Measurements from ENCODE around the gene INPP4A. TPM values are rescaled to one million over a fixed set of nuclear protein-coding genes. Genes with fewer than 3 reads are reported as not detected.
"Not testable (repeated sequence)": the region's sequence is repeated elsewhere in the genome, so short reads cannot be mapped to it uniquely, and the experiment has no call there.

The INPP4A gene
- total RNA-seq (2014; rRNA removed; shearing (Covaris generic)): 11.0 and 11.2 TPM in 2 replicates

DNA sequence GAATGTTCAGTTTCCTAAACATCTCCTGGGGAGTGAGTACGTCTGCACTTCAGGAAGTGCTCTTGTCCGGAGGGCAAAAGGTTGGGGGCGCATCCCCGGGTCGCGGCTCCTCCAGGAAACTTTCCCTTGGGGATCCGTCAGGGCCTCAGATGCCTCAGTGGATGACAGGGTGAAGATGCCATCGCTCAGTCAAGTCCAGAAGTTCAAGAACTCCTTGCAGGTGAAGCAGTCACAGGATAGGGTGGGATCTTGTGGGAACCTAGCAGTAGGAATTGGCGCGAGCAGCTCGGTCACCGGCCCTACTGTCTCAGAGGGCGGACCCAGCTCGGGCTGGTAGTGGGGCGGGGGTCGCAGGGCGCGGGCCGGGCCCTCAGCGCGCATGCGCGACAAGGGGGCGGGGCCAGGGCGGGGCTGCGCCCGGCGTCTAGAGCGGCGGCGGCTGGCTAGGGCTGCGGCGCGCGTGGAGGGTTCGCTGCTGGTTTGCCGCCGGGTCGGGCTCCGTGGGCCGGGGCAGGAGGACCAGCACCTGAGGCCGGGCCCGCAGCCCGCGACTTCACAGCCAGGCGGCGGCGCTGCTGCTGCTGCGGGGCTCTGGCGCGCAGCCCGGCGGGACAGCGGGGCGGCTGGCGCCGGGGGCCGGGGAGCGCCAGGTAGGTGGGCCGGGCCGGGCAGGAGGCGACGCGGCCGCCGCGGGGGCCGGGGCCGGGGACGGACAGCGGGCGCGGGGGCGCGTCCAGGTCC lies at the start of gene INPP4A:
Gene INPP4A (plus strand): TSS at position 423 of the 741 bp plus-strand sequence. CDS start 75,191 bp downstream, outside the sequence.
- DNase-seq (ENCODE audit: low spot score): no peak

GRCh38 chr2:98395977-98396376 lies 48.7 kb upstream of the INPP4A start:
- DNase-seq (ENCODE audit: low spot score): no peak

DNA sequence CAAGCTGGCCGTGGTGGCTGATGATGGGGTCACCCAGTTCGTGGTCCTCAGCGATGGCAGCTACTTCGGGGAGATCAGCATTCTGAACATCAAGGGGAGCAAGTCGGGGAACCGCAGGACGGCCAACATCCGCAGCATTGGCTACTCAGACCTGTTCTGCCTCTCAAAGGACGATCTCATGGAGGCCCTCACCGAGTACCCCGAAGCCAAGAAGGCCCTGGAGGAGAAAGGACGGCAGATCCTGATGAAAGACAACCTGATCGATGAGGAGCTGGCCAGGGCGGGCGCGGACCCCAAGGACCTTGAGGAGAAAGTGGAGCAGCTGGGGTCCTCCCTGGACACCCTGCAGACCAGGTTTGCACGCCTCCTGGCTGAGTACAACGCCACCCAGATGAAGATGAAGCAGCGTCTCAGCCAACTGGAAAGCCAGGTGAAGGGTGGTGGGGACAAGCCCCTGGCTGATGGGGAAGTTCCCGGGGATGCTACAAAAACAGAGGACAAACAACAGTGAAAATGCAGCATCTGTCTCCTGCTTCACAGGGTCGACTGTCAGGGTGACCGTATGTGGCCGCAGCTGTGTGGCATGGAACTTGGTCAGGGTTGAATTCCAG lies 47.8 kb upstream of the INPP4A start:
- no peak for DNase-seq (ENCODE audit: low spot score)

DNA sequence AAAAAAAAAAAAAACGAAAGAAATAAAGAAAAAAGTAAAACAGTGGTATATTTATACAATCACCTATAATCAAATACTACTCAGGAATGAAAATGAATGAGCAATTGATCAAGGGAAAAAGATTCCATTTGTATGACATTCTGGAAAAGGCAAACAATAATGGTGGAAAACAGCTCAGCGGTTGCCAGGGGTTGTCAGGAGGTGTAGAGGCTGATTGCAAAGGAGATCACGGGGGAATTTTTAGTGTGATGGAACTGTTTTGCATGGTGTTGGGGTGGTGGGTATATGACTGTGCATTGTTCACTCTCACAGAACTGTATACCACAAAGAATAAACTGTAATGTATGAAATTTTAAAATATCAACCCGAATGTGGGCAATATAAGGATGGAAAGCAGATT lies 45.5 kb upstream of the INPP4A start:
- DNase-seq (ENCODE audit: low spot score): no peak

- no peak for DNase-seq (ENCODE audit: low spot score)
Measured at GRCh38 chr2:98403878-98404277, 40.8 kb upstream of the INPP4A start.

GRCh38 chr2:98404556-98405250 lies 40.0 kb upstream of the INPP4A start:
- DNase-seq (ENCODE audit: low spot score): no peak

- no peak for DNase-seq (ENCODE audit: low spot score)
Measured at GRCh38 chr2:98405301-98405700, 39.4 kb upstream of the INPP4A start.

DNA sequence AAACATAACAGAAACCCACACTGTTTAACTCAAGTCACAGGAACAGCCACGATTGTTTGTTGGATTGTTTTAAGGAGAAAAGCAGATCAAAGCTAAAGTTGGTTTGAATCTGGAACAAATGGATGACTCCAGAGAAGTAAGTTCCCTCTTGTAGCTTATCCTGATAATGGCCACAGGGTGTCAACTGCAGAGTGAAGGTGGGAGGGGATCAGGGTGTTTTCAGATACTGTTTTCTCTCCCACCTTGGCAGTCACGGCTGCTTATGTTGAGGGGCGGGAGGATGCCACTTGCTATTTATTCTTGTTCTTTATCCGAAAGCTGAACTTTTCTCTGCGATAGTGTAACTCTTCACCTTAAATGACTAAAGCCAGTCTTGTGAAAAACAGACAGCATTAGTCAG lies 36.5 kb upstream of the INPP4A start:
- no peak for DNase-seq (ENCODE audit: low spot score)

DNA sequence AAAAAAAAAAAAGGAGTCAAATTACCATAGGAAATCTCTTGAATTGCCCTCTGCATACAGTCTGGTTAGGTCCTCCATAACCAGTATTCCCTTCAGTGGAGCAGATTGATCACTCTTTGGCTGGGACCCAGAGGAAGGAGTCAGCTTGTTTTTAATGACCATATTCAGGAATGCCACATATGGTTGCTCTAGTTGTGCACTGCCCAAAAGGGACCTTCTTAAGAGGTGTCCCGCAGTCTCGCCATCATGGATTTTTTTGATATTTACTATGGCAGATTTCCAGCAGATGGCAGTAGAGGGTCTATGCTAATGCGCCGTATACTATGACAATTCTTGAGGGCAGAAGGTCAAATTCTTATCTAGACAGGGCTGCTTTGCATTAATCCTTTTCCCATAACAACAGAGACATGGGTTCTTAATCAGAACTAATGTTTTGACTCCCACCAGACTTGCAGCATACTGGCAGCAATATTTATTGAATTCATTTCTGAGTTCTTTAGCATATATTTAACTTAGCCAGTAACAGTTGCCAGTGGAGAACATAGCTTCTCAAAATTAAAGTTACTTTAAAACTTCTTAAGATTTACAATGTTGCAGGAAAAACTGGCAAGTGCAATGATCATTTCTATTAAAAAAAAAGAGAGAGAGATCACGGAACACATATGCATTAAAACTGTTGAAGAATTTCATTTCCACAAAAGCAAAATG lies 31.8 kb upstream of the INPP4A start:
- DNase-seq (ENCODE audit: low spot score): peak; percentile 48

DNA sequence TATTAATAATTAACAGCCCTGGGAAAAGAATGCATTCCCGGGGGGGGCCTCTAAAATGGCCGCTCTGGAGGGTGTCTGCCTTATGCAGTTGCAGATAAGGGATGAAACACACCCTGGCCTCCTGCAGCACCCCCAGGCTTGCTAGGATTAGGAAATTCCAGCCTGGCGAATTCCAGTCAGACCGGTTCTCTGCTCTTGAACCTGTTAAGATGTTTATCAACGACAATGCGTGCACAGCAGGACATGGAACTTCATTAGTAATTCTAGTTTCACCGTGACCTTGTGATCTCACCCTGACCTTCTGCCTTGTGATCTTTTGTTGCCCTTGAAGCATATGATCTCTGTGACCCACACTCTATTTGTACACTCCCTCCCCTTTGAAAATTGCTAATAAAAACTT lies 30.4 kb upstream of the INPP4A start:
- not testable (repeated sequence) for DNase-seq (ENCODE audit: low spot score)

GRCh38 chr2:98415719-98416248 lies 28.9 kb upstream of the INPP4A start:
- not testable (repeated sequence) for DNase-seq (ENCODE audit: low spot score)

- DNase-seq (ENCODE audit: low spot score): no peak
Measured at GRCh38 chr2:98416383-98417159, 28.1 kb upstream of the INPP4A start.

DNA sequence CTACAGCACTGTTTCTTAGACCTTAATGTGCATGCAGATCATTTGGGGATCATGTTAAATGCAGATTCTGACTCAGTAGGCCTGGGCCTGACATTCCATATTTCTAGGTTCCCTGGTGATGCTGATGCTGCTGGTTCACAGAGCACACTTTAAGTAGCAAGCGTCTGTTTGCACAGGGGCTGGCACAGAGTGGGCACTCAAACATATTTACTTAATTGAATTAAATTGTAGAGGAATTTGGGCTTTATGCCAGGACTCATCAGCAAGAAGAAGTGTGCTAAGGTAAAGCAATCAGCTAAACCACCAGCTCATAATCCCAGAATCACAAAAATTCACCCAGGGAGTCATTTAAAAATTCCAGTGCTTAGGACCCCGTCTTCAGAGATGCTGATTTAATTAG lies 25.1 kb upstream of the INPP4A start:
- DNase-seq (ENCODE audit: low spot score): no peak

DNA sequence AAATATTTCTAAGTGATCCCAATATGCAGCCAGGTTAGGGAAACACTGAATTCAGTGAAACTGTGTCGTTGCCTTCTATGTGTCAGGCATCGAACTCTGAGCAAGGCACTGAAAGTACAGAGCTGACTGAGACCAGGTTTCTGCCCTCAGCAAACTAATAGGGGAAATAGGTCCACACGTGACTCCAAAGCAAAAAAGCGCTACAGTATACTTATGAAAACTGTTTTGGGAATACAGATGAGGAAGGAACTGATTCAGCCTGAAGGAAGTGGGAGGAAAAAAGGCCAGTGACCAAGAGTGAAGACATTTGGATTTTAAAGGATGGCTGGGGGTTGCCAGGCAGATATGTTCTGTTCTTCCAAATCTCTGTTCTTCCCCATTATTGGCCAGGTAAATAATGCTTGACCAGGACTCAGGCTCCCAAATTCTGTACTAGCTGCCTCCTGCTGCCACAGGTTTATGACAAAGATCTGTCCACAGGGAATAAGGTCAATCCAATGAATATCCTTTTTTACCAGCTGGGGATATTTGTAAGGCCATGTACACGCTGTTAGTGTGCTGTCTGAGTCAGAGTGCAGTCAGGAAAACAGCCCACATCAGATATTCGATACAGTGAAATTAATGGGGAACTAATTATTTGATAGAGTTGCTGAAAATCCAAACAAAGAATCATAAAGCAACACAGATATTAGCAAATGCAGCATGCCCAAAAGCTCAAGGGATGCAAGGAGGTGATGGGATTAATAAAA lies 24.5 kb upstream of the INPP4A start:
- no peak for DNase-seq (ENCODE audit: low spot score)

GRCh38 chr2:98422449-98422848 lies 22.2 kb upstream of the INPP4A start:
- no peak for DNase-seq (ENCODE audit: low spot score)

DNA sequence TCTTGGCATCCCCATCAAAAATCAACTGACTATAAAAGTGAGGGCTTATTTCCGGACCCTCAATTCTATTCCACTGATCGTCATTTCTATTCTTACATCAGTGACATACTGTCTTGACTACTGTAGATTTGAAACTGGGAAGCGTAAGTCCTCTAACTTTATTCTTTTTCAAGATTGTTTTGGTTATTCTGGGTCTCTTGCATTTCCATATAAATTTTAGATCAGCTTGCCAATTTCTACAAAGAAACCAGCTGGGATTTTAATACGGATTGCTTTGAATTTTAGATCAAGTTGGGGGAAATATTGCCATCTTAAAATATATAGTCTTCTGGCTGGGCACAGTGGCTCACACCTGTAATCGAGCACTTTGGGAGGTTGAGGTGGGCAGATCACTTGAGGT lies 17.9 kb upstream of the INPP4A start:
- no peak for DNase-seq (ENCODE audit: low spot score)

DNA sequence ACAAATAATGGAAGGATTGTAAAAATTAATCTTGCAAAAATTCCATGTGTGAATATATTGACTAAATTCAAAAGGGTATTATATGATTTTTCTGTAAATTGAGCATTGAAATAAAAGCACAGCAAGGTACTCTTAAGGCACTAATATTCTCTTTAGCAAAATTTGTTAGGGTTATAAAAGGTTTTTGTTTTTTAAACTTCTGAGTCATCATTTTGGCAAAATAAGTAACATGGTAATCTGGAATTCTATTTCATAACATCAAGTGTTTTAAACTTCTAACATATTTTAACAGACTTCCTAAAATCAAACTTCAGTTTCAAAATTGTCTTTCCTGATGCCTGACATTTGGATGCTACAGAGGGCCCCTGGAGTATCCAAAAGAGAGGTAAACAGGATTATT lies 12.5 kb upstream of the INPP4A start:
- no peak for DNase-seq (ENCODE audit: low spot score)

DNA sequence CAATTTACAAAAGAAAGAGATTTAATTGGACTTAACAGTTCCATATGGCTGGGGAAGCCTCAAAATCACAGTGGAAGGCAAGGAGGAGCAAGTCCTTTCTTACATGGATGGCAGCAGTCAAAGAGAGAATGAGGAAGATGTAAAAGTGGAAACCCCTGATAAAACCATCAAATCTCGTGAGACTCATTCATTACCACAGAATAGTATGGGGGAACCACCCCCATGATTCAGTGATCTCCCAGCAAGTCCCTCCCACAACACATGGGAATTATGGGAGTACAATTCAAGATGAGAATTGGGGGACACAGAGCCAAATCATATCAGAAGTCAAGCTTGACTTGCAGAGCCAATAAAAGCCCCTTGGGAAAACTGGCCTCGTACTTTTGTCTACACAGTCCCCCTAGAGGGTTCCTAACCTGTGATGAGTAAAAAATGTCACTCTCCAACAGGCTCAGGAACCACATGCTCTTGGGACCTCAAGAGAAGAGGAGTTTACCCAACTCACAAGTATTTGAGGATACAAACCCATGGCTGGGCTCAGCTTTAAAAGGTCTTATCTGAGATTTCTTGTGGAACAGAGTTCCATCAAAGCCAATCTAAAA lies 11.2 kb upstream of the INPP4A start:
- no peak for DNase-seq (ENCODE audit: low spot score)

GRCh38 chr2:98434492-98434891 lies 10.2 kb upstream of the INPP4A start:
- DNase-seq (ENCODE audit: low spot score): no peak

DNA sequence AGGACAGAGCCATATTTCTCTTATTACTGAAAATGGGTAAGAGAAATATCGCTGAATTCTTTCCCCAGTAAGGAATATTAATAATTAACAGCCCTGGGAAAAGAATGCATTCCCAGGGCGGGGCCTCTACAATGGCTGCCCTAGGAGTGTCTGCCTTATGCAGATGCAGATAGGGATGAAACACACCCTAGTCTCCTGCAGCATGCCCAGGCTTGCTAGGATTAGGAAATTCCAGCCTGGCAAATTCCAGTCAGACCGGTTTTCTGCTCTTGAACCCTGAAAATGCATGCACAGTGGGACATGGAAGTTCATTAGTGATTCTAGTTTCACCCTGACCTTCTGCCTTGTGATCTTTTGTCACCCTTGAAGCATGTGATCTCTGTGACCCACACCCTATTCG lies 9.0 kb upstream of the INPP4A start:
- DNase-seq (ENCODE audit: low spot score): not testable (repeated sequence)

Measured in H4 (cell line).